Measurements from ENCODE around the gene FAM184B.

Gene FAM184B

DNA sequence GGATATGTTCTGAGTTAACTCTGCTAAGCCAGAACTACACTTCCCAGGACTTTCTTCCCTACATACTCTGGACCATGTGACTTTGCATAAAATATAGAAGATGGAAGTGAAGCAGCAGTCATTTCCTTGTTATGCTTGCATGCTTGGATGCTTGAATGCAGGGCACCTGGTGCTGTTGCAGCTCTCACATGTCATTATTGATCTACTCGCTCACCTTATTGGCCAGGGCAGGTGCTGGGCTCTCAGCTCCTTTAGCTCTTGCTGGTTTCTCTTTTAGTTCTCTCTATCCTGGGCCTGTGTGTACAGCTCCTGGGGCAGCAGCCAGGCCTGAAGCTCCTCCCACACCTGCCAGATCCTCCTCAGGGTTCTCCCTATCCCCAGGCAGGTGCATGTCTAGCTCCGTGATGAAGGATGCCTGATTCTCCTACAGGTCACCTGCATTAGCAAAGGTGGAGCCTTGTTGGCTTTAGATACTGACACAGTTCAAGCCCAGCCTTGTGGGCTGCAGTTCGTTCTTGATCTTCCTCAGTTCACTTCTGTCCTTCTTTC lies 113.7 kb downstream of the FAM184B start:
- Histone ChIP-seq H3K9me2 (ENCODE audit: low read depth, low read length) (no peaks in the 10 kb centered on the region), H3K79me2 (ENCODE audit: insufficient read depth, low read length) (no peaks in the 10 kb centered on the region), H3K4me3 (ENCODE audit: low read depth, low read length, poor library complexity, severe bottlenecking) (no peak overlapping the region), H2AFZ (ENCODE audit: low read length) (no peak overlapping the region), H3K9me3 (ENCODE audit: low read length) (no peaks in the 10 kb centered on the region), H3K27me3 (ENCODE audit: insufficient read depth, low read length) (no peaks in the 10 kb centered on the region), H3K9ac (ENCODE audit: low read length) (no peak overlapping the region), H3K4me2 (ENCODE audit: low read length) (no peak overlapping the region), H4K20me1 (ENCODE audit: insufficient read depth, low read length) (no peaks in the 10 kb centered on the region), H3K27ac (ENCODE audit: low read depth, low read length, poor library complexity, severe bottlenecking) (no peak overlapping the region), H3K4me1 (ENCODE audit: insufficient read depth, low read length, severe bottlenecking) (peaks cover 17% of the 10 kb centered on the region), H3K36me3 (ENCODE audit: insufficient read depth, low read length) (no peaks in the 10 kb centered on the region), H3F3A (ENCODE audit: insufficient read depth, low read length) (no peaks in the 10 kb centered on the region)
- TF ChIP-seq, protein P1, sequence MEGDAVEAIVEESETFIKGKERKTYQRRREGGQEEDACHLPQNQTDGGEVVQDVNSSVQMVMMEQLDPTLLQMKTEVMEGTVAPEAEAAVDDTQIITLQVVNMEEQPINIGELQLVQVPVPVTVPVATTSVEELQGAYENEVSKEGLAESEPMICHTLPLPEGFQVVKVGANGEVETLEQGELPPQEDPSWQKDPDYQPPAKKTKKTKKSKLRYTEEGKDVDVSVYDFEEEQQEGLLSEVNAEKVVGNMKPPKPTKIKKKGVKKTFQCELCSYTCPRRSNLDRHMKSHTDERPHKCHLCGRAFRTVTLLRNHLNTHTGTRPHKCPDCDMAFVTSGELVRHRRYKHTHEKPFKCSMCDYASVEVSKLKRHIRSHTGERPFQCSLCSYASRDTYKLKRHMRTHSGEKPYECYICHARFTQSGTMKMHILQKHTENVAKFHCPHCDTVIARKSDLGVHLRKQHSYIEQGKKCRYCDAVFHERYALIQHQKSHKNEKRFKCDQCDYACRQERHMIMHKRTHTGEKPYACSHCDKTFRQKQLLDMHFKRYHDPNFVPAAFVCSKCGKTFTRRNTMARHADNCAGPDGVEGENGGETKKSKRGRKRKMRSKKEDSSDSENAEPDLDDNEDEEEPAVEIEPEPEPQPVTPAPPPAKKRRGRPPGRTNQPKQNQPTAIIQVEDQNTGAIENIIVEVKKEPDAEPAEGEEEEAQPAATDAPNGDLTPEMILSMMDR (IDR thresholded peaks at IDR 0.05; ENCODE audit: low read length) = no peak
- TF ChIP-seq EZH2 (IDR thresholded peaks at IDR 0.05; ENCODE audit: borderline replicate concordance, low read length) = no peak

DNA sequence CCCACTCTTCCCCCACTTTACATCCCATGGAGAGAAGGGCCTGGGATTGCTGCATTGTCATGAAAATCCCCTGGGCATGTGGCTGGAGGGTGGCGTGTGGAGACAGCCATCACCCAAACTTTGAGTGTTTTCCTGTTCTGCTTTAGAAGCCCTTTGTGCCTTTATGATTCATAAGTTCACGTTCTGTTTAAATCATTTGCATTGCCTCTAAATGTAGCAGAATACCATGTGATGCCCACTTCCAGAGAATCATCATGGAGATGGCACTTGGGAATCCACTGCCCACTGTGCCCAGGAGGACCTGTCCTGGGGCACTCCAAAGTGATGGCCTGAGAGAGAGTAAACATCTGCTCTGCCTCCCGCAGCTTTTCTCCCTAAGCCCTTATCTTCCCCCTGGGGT lies 114.2 kb downstream of the FAM184B start:
- no peaks in the 10 kb centered on the region for H3K36me3 ChIP-seq (ENCODE audit: insufficient read depth, low read length)
- no peaks in the 10 kb centered on the region for H3K9me3 ChIP-seq (ENCODE audit: low read length)
- H3F3A ChIP-seq (ENCODE audit: insufficient read depth, low read length) = no peaks in the 10 kb centered on the region
- no peak overlapping the region for H3K4me2 ChIP-seq (ENCODE audit: low read length)
- no peaks in the 10 kb centered on the region for H4K20me1 ChIP-seq (ENCODE audit: insufficient read depth, low read length)
- no peak overlapping the region for H3K27ac ChIP-seq (ENCODE audit: low read depth, low read length, poor library complexity, severe bottlenecking)
- H2AFZ ChIP-seq (ENCODE audit: low read length) = no peak overlapping the region
- H3K4me1 ChIP-seq (ENCODE audit: insufficient read depth, low read length, severe bottlenecking) = peaks cover 17% of the 10 kb centered on the region
- no peak overlapping the region for H3K4me3 ChIP-seq (ENCODE audit: low read depth, low read length, poor library complexity, severe bottlenecking)
- H3K79me2 ChIP-seq (ENCODE audit: insufficient read depth, low read length) = no peaks in the 10 kb centered on the region
- TF ChIP-seq EZH2 (IDR thresholded peaks at IDR 0.05; ENCODE audit: borderline replicate concordance, low read length) = no peak
- TF ChIP-seq, protein P1 (IDR thresholded peaks at IDR 0.05; ENCODE audit: low read length) = no peak
- no peak overlapping the region for H3K9ac ChIP-seq (ENCODE audit: low read length)
- H3K27me3 ChIP-seq (ENCODE audit: insufficient read depth, low read length) = no peaks in the 10 kb centered on the region
- H3K9me2 ChIP-seq (ENCODE audit: low read depth, low read length) = no peaks in the 10 kb centered on the region

DNA sequence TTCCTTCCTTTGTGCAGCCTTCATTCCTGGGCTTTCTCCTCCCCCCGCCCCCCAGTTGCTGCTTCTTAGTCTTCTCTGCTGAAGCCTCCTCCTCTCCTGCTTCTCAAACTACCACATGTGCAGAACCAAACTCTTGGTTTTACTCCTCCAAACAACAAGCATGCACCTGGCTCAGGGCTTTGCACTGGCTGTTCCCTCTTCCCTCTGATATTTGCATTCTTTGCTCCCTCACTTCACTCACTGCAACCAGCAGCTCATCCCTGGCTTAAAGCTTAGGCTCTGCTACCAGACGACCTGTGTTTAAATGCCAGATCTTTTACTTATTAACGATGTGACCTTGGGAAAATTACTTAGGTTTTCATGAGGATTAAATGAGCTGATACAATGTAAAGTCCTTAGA lies 115.6 kb downstream of the FAM184B start:
- H3K9ac ChIP-seq (ENCODE audit: low read length) = no peak overlapping the region
- H3K4me2 ChIP-seq (ENCODE audit: low read length) = no peak overlapping the region
- no peaks in the 10 kb centered on the region for H4K20me1 ChIP-seq (ENCODE audit: insufficient read depth, low read length)
- H3K79me2 ChIP-seq (ENCODE audit: insufficient read depth, low read length) = no peaks in the 10 kb centered on the region
- H3K9me3 ChIP-seq (ENCODE audit: low read length) = no peaks in the 10 kb centered on the region
- H3K27me3 ChIP-seq (ENCODE audit: insufficient read depth, low read length) = no peaks in the 10 kb centered on the region
- no peak overlapping the region for H3K27ac ChIP-seq (ENCODE audit: low read depth, low read length, poor library complexity, severe bottlenecking)
- H3F3A ChIP-seq (ENCODE audit: insufficient read depth, low read length) = no peaks in the 10 kb centered on the region
- no peaks in the 10 kb centered on the region for H3K36me3 ChIP-seq (ENCODE audit: insufficient read depth, low read length)
- no peaks in the 10 kb centered on the region for H3K9me2 ChIP-seq (ENCODE audit: low read depth, low read length)
- TF ChIP-seq, protein P1 (IDR thresholded peaks at IDR 0.05; ENCODE audit: low read length) = no peak
- TF ChIP-seq EZH2 (IDR thresholded peaks at IDR 0.05; ENCODE audit: borderline replicate concordance, low read length) = no peak
- H3K4me3 ChIP-seq (ENCODE audit: low read depth, low read length, poor library complexity, severe bottlenecking) = no peak overlapping the region
- peaks cover 17% of the 10 kb centered on the region for H3K4me1 ChIP-seq (ENCODE audit: insufficient read depth, low read length, severe bottlenecking)
- H2AFZ ChIP-seq (ENCODE audit: low read length) = no peak overlapping the region
